Neuronal stem cell (in vitro differentiated cells): Measurements from ENCODE around the gene HSF2BP.
"Not testable (repeated sequence)": the region's sequence is repeated elsewhere in the genome, so short reads cannot be mapped to it uniquely, and the experiment has no call there.

Experiments
- DNase-seq: peaks from one replicate; pipeline ENCODE4 v3.0.0-alpha.2; 2013; ENCODE audit warnings: low spot score
- H2AFZ ChIP-seq: one replicate; pipeline ENCODE4 v1.6.1; 2013; ENCODE audit warnings: mild to moderate bottlenecking, low read length, inconsistent platforms
- H2AK5ac ChIP-seq: 2 replicates; pipeline ENCODE4 v1.6.1; 2013; ENCODE audit warnings: low read depth, mild to moderate bottlenecking, inconsistent platforms, low read length, moderate library complexity, mixed read lengths
- H2BK120ac ChIP-seq: 2 replicates; pipeline ENCODE4 v1.6.1; 2013; ENCODE audit warnings: low read depth, mild to moderate bottlenecking, inconsistent platforms, low read length, moderate library complexity, mixed read lengths
- H2BK12ac ChIP-seq: one replicate; pipeline ENCODE4 v1.6.1; 2013; ENCODE audit warnings: low read length, inconsistent platforms
- H2BK15ac ChIP-seq: 2 replicates; pipeline ENCODE4 v1.6.1; 2013; ENCODE audit warnings: mild to moderate bottlenecking, low read length, inconsistent platforms, mixed read lengths
- H2BK5ac ChIP-seq: one replicate; pipeline ENCODE4 v1.6.1; 2013; ENCODE audit warnings: inconsistent platforms, mild to moderate bottlenecking, low read length, moderate library complexity
- H3K14ac ChIP-seq: one replicate; pipeline ENCODE4 v1.6.1; 2013; ENCODE audit warnings: low read length, inconsistent platforms
- H3K18ac ChIP-seq: 2 replicates; pipeline ENCODE4 v1.6.1; 2013; ENCODE audit warnings: low read length, inconsistent platforms
- H3K23ac ChIP-seq: 2 replicates; pipeline ENCODE4 v1.6.1; 2013; ENCODE audit warnings: low read depth, mild to moderate bottlenecking, mixed read lengths, low read length, inconsistent platforms; ENCODE audit not compliant: poor library complexity
- H3K27ac ChIP-seq: replicated peaks from 3 replicates; pipeline ENCODE4 v1.5.1; 2013; ENCODE audit warnings: low read length, inconsistent platforms
- H3K27me3 ChIP-seq, 3 experiments: 2 replicates each; pipeline ENCODE4 v1.6.1; 2013; ENCODE audit warnings: low read length in 3 of 3, mild to moderate bottlenecking in 2 of 3, inconsistent platforms in 1 of 3, low read depth in 1 of 3, mixed read lengths in 1 of 3, moderate library complexity in 1 of 3; ENCODE audit not compliant: control insufficient read depth in 3 of 3, insufficient read depth in 3 of 3
- H3K36me3 ChIP-seq, 2 donors: replicated peaks in 1 of 2; 2 replicates each; pipeline ENCODE4 v1.6.1; 2013; ENCODE audit warnings: low read length in 2 of 2; ENCODE audit not compliant: control insufficient read depth in 2 of 2, insufficient read depth in 2 of 2
- H3K4ac ChIP-seq: 2 replicates; pipeline ENCODE4 v1.6.1; 2013; ENCODE audit warnings: inconsistent platforms, mild to moderate bottlenecking, low read length, moderate library complexity
- H3K4me1 ChIP-seq, 2 donors: 1 replicate in 1 of 2; 2 replicates in 1 of 2; pipeline ENCODE4 v1.6.1; 2013; ENCODE audit warnings: low read length in 2 of 2, low read depth in 1 of 2; ENCODE audit not compliant: control insufficient read depth in 2 of 2, insufficient read depth in 1 of 2
- H3K4me2 ChIP-seq: one replicate; pipeline ENCODE4 v1.6.1; 2013; ENCODE audit warnings: mild to moderate bottlenecking, low read length, inconsistent platforms; ENCODE audit not compliant: insufficient read depth, poor library complexity, severe bottlenecking
- H3K4me3 ChIP-seq, 2 donors: 2 replicates each; pipeline ENCODE4 v1.5.1; 2013; ENCODE audit warnings: low read length in 2 of 2, mild to moderate bottlenecking in 2 of 2, inconsistent platforms in 1 of 2, moderate library complexity in 1 of 2
- H3K79me1 ChIP-seq: one replicate; pipeline ENCODE4 v1.6.1; 2013; ENCODE audit warnings: low read depth, mild to moderate bottlenecking, inconsistent platforms, low read length, moderate library complexity
- H3K9ac ChIP-seq: one replicate; pipeline ENCODE4 v1.6.1; 2013; ENCODE audit warnings: mild to moderate bottlenecking, low read depth, low read length, inconsistent platforms; ENCODE audit not compliant: poor library complexity
- H3K9me3 ChIP-seq, 2 donors: replicated peaks in 1 of 2; 2 replicates each; pipeline versions ENCODE3 to v1.6.1; 2013; ENCODE audit warnings: low read length in 2 of 2, mild to moderate bottlenecking in 2 of 2, inconsistent platforms in 1 of 2, low read depth in 1 of 2, mixed read lengths in 1 of 2, moderate library complexity in 1 of 2; ENCODE audit not compliant: control insufficient read depth in 2 of 2, insufficient read depth in 1 of 2
- H4K8ac ChIP-seq: one replicate; pipeline ENCODE4 v1.6.1; 2013; ENCODE audit warnings: low read depth, mild to moderate bottlenecking, inconsistent platforms, low read length, moderate library complexity
- H4K91ac ChIP-seq: one replicate; pipeline ENCODE4 v1.6.1; 2013; ENCODE audit warnings: low read length, low read depth, mild to moderate bottlenecking, inconsistent platforms; ENCODE audit not compliant: poor library complexity
- WGBS, 2 donors: extraction: QIAGEN DNeasy Blood & Tissue Kit; methylation state at CpG; one replicate each; pipeline ENCODE4 v1.1.7; 2013; ENCODE audit warnings: missing lambda C conversion rate in 2 of 2, mixed read lengths in 1 of 2; ENCODE audit not compliant: insufficient read length in 2 of 2, insufficient replicate concordance in 1 of 2; ENCODE audit errors: extremely low coverage in 2 of 2; 5-methylcytosine and 5-hydroxymethylcytosine counted together

HSF2BP gene

GRCh38 chr21:43511209-43511608 is 148.1 kb downstream of the HSF2BP start:
- H3K14ac ChIP-seq, H3K27ac ChIP-seq, H3K9me3 ChIP-seq, H3K4me2 ChIP-seq, H3K4me3 ChIP-seq, H3K4ac ChIP-seq, DNase-seq, H3K79me1 ChIP-seq, H3K36me3 ChIP-seq, H2BK120ac ChIP-seq, H2BK15ac ChIP-seq, H3K23ac ChIP-seq, H4K8ac ChIP-seq, H3K27me3 ChIP-seq, H4K91ac ChIP-seq, H2AFZ ChIP-seq, H3K9ac ChIP-seq, H3K4me1 ChIP-seq, H2AK5ac ChIP-seq, H2BK12ac ChIP-seq, H2BK5ac ChIP-seq, H3K18ac ChIP-seq: not testable (repeated sequence)
- no CpG with 5 or more reads among the region's 4 CpGs for WGBS, 2 donors

GRCh38 chr21:43510669-43511068 is 148.6 kb downstream of the HSF2BP start:
- DNase-seq, H2BK15ac ChIP-seq, H3K14ac ChIP-seq, H2BK5ac ChIP-seq, H3K36me3 ChIP-seq, H2BK120ac ChIP-seq, H2AFZ ChIP-seq, H4K8ac ChIP-seq, H3K9ac ChIP-seq, H3K4ac ChIP-seq, H3K4me2 ChIP-seq, H3K4me3 ChIP-seq, H3K27me3 ChIP-seq, H3K18ac ChIP-seq, H3K27ac ChIP-seq, H3K79me1 ChIP-seq, H2AK5ac ChIP-seq, H3K4me1 ChIP-seq, H4K91ac ChIP-seq, H3K23ac ChIP-seq, H3K9me3 ChIP-seq, H2BK12ac ChIP-seq: not testable (repeated sequence)
- no CpG with 5 or more reads among the region's 3 CpGs for WGBS, 2 donors

DNA sequence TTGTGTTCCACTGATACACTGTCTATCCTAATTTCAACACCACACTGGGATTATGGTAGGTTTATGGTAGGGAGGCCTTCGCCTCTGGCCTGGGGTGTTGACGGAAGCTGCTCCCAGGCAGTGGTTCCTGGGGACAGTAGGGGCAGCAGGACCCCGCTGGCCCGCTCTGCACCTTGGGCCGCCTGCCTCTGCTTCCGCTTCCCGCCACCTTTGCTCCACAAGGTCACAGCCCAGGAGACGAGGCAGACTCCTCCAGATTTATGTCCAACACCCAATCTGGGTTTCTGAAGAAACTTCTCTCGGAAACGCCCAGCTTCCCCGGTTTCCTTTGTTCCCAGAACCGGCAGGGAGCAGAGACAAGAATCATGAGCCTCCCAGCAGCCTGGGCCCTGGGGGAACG is 155.4 kb downstream of the HSF2BP start:
- not testable (repeated sequence) for H3K18ac ChIP-seq, H4K8ac ChIP-seq, H3K27ac ChIP-seq, H2BK5ac ChIP-seq, H3K36me3 ChIP-seq, H3K14ac ChIP-seq, H3K23ac ChIP-seq, H3K9me3 ChIP-seq, H3K9ac ChIP-seq, H2BK12ac ChIP-seq, H3K79me1 ChIP-seq, H2AK5ac ChIP-seq, H3K27me3 ChIP-seq, H3K4me1 ChIP-seq, H3K4me2 ChIP-seq, H4K91ac ChIP-seq, H3K4me3 ChIP-seq, H2BK15ac ChIP-seq, DNase-seq, H2BK120ac ChIP-seq, H2AFZ ChIP-seq, H3K4ac ChIP-seq
- no CpG with 5 or more reads among the region's 13 CpGs for WGBS, 2 donors

GRCh38 chr21:43503075-43503750 is 156.1 kb downstream of the HSF2BP start:
- H3K27ac ChIP-seq, H2BK12ac ChIP-seq, H3K9me3 ChIP-seq, H3K79me1 ChIP-seq, H3K14ac ChIP-seq, H2AFZ ChIP-seq, H3K4ac ChIP-seq, H3K27me3 ChIP-seq, H3K36me3 ChIP-seq, H2BK120ac ChIP-seq, H3K9ac ChIP-seq, H2BK5ac ChIP-seq, H3K4me1 ChIP-seq, H4K8ac ChIP-seq, H3K4me2 ChIP-seq, DNase-seq, H3K18ac ChIP-seq, H2BK15ac ChIP-seq, H2AK5ac ChIP-seq, H3K4me3 ChIP-seq, H4K91ac ChIP-seq, H3K23ac ChIP-seq: not testable (repeated sequence)
- WGBS, 2 donors, result no CpG with 5 or more reads among the region's 15 CpGs
